Prostate gland (tissue), 2 donors: ENCODE measurements around the gene NEO1. TPM values are rescaled to one million over a fixed set of nuclear protein-coding genes. Genes with fewer than 3 reads are reported as not detected.

Experiments used
- DNase-seq: peaks from one replicate; pipeline ENCODE4 v3.0.0-alpha.2; 2019; ENCODE audit warnings: low spot score
- H3K27ac ChIP-seq, 2 donors: fragments of 200-600 bp; sonication (generic); 2 replicates each; pipeline ENCODE4 v1.5.1; 2017 to 2019
- H3K27me3 ChIP-seq: fragments of 200-600 bp; sonication (generic); replicated peaks from 2 replicates; pipeline ENCODE4 v1.5.1; 2019; ENCODE audit not compliant: insufficient read depth
- H3K36me3 ChIP-seq, 2 donors: fragments of 200-600 bp; sonication (generic); 1 replicate in 1 of 2; 2 replicates in 1 of 2; pipeline versions ENCODE4 v1.5.1 to v1.8.1; 2017 to 2019
- H3K4me1 ChIP-seq: fragments of 200-600 bp; sonication (generic); replicated peaks from 2 replicates; pipeline ENCODE4 v1.5.1; 2019
- H3K4me3 ChIP-seq, 2 donors: fragments of 200-600 bp; sonication (generic); 2 replicates each; pipeline ENCODE4 v1.5.1; 2017 to 2019
- H3K9me3 ChIP-seq: fragments of 200-600 bp; sonication (generic); 2 replicates; pipeline ENCODE4 v1.5.1; 2017
- CTCF ChIP-seq, 4 experiments: fragments of 200-600 bp in 2 of 4; fragments of 450-650 bp in 2 of 4; sonication (generic) in 2 of 4; IDR thresholded peaks; 1 replicate in 3 of 4; 2 replicates in 1 of 4; pipeline ENCODE4 v1.5.1; 2016 to 2019; ENCODE audit warnings: antibody characterized with exemption in 4 of 4, mild to moderate bottlenecking in 2 of 4, moderate library complexity in 2 of 4
- POLR2A ChIP-seq: fragments of 450-650 bp; IDR thresholded peaks from one replicate; pipeline ENCODE4 v1.6.1; 2016; ENCODE audit warnings: antibody characterized with exemption, mild to moderate bottlenecking
- POLR2AphosphoS5 ChIP-seq: sonication (generic); formaldehyde crosslinking; IDR thresholded peaks from one replicate; pipeline ENCODE4 v1.6.1; 2017; ENCODE audit warnings: antibody characterized with exemption
- WGBS: methylation state at CpG from one replicate; pipeline ENCODE4 v1.1.5; 2018; 5-methylcytosine and 5-hydroxymethylcytosine counted together
- intact Hi-C: fragments of 100-400 bp; cut with DNase I; formaldehyde crosslinking; loops from one replicate; pipeline ENCODE4 v1.14.2; 2022
- total RNA-seq, 2 donors: library from RNA; depleted of rRNA; stranded (reverse); fragments of >200 nt; gene quantifications; one replicate each; pipeline ENCODE4 v1.1.0, GENCODE V29; 2016

NEO1 gene
- total RNA-seq, 2 donors from 2014 or later: 75.0 to 80.7 TPM

DNA sequence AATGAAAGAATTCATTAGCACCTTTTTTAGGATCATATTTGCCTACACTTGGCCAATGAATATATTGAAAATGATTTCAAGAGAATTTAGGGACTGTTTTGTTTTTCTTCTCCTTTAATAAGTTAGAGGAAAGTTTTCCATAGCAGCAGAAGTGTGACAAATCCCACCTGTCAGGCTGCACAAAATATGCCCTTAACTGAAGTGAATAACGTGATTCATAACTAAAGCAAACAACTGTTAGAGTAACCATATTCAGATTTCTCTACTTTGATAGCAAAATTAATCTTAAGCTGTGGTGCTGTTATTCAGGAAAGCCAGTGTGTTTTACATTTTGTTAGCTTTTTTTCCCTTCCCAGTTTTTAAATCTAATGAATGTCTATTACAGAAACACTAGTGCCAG, 195.1 kb downstream of the NEO1 start:
- DNase-seq: no peak
- no peak for TF ChIP-seq POLR2A
- TF ChIP-seq CTCF (IDR thresholded peaks at IDR 0.05): no peak
- no peak for TF ChIP-seq POLR2AphosphoS5
- Histone ChIP-seq H3K9me3 (no peaks in the 10 kb centered on the region), H3K36me3 (no peaks in the 10 kb centered on the region), H3K27ac (no peak overlapping the region), H3K4me1 (no peaks in the 10 kb centered on the region), H3K4me3 (no peak overlapping the region), H3K27me3 (no peaks in the 10 kb centered on the region)
- intact Hi-C loops: no loop called here
- 69% methylated on average over 1 of the region's 1 CpG for WGBS

GRCh38 chr15:73249499-73249898, 197.2 kb downstream of the NEO1 start:
- TF ChIP-seq POLR2A (no peak), CTCF (IDR thresholded peaks at IDR 0.05) (no peak), POLR2AphosphoS5 (no peak)
- WGBS: 90% methylated on average over 4 of the region's 4 CpGs
- no peaks in the 10 kb centered on the region for H3K36me3 ChIP-seq
- intact Hi-C loops: no loop called here
- H3K9me3 ChIP-seq: no peaks in the 10 kb centered on the region
- H3K4me1 ChIP-seq: no peaks in the 10 kb centered on the region
- H3K4me3 ChIP-seq: no peak overlapping the region
- no peak overlapping the region for H3K27ac ChIP-seq
- H3K27me3 ChIP-seq: no peaks in the 10 kb centered on the region
- DNase-seq: no peak

DNA sequence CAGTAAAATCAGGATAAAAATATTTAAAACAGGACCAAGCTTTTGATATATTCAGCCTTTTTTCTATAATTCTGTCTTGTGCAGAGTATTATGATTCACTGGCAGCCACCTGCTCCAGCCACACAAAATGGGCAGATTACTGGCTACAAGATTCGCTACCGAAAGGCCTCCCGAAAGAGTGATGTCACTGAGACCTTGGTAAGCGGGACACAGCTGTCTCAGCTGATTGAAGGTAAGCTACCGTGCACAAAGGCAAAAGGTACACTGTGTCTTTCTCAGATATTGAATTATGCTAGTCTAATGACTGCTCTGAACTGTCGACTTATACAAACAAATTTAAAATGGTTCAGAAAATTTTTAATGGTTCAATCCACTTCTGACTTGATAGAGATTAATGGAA, 202.3 kb downstream of the NEO1 start:
- no peak for TF ChIP-seq CTCF (IDR thresholded peaks at IDR 0.05)
- TF ChIP-seq POLR2A: no peak
- TF ChIP-seq POLR2AphosphoS5: no peak
- DNase-seq: no peak

DNA sequence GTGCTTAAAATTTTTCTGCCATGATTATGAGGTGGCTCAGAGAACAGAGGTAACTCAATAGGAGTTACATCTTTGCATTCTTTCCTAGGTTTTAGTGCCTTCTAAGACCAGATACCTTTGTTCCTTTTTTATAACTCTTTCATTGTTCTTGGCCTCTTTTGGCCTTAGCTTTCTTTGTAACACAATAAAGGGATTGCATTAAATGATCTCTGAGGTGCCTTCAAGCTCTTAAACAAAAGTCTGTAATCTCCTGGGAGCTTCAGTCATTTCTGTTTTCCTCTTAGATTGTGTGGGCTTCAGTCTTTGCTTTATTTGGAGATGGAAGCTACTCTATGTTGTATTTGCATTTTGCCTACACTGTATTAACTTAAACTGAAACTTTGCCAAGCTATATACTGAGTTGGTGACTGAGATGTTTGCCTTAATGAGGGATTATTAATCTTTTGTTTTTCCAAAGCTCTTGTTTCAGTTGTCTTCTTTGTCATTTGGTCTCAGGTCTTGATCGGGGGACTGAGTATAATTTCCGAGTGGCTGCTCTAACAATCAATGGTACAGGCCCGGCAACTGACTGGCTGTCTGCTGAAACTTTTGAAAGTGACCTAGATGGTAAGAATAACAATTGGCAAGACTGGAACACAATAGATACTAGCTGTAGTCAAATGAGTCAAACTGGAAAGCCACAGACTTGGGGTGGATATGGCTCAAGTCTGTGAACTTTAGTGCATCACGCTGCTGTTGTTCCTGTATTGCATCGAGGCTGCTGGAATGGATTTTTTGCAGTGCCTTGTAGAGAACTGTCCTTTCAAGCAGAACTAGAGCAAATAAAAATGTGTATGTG, 206.2 kb downstream of the NEO1 start:
- no peaks in the 10 kb centered on the region for H3K27me3 ChIP-seq
- intact Hi-C loops: no loop called here
- no peak overlapping the region for H3K4me3 ChIP-seq
- TF ChIP-seq POLR2A (no peak), POLR2AphosphoS5 (no peak), CTCF (IDR thresholded peaks at IDR 0.05) (no peak)
- WGBS: 94% methylated on average over 5 of the region's 5 CpGs
- no peaks in the 10 kb centered on the region for H3K4me1 ChIP-seq
- no peak for DNase-seq
- peaks cover 0 to 3% of the 10 kb centered on the region in 2 donors for H3K36me3 ChIP-seq
- H3K9me3 ChIP-seq: no peaks in the 10 kb centered on the region
- no peak overlapping the region for H3K27ac ChIP-seq

More for the DNA sequence above, 202.3 kb downstream of the NEO1 start:
- H3K4me3 ChIP-seq: no peak overlapping the region
- peaks cover 0 to 3% of the 10 kb centered on the region in 2 donors for H3K36me3 ChIP-seq
- intact Hi-C loops: no loop called here
- H3K9me3 ChIP-seq: no peaks in the 10 kb centered on the region
- H3K27me3 ChIP-seq: no peaks in the 10 kb centered on the region
- WGBS: 84% methylated on average over 6 of the region's 6 CpGs
- H3K4me1 ChIP-seq: no peaks in the 10 kb centered on the region
- no peak overlapping the region for H3K27ac ChIP-seq

GRCh38 chr15:73264881-73265280, 212.6 kb downstream of the NEO1 start:
- Histone ChIP-seq H3K36me3 (no peaks in the 10 kb centered on the region), H3K9me3 (no peaks in the 10 kb centered on the region), H3K27ac (no peak overlapping the region), H3K4me1 (no peaks in the 10 kb centered on the region), H3K27me3 (no peaks in the 10 kb centered on the region), H3K4me3 (no peak overlapping the region)
- intact Hi-C loops: no loop called here
- TF ChIP-seq CTCF (IDR thresholded peaks at IDR 0.05) (no peak), POLR2AphosphoS5 (no peak), POLR2A (no peak)
- 86% methylated on average over 5 of the region's 5 CpGs for WGBS
- no peak for DNase-seq
